Stomach (tissue), 9 donors: ENCODE measurements around the gene TMEM179. TPM values are rescaled to one million over a fixed set of nuclear protein-coding genes. Genes with fewer than 3 reads are reported as not detected.

Experiments
- DNase-seq, 2 donors: peaks; one replicate each; pipeline versions ENCODE4 v3.0.0 to v3.0.0-alpha.2; 2013 to 2019
- H3K27ac ChIP-seq, 5 donors: fragments of 200-600 bp in 4 of 5; sonication (generic) in 4 of 5; one replicate each; pipeline ENCODE4 v1.5.1; 2013 to 2019; ENCODE audit warnings: mild to moderate bottlenecking in 1 of 5, moderate library complexity in 1 of 5
- H3K27me3 ChIP-seq, 3 donors: fragments of 200-600 bp; sonication (generic); one replicate each; pipeline ENCODE4 v1.5.1; 2017 to 2019; ENCODE audit warnings: mixed run types in 1 of 3
- H3K36me3 ChIP-seq, 4 donors: fragments of 200-600 bp; sonication (generic); 1 replicate in 3 of 4; 2 replicates in 1 of 4; pipeline ENCODE4 v1.5.1; 2016 to 2019
- H3K4me1 ChIP-seq, 4 donors: fragments of 200-600 bp; sonication (generic); one replicate each; pipeline ENCODE4 v1.5.1; 2016 to 2019
- H3K4me3 ChIP-seq, 4 donors: fragments of 200-600 bp; sonication (generic) in 3 of 4; one replicate each; pipeline ENCODE4 v1.5.1; 2016 to 2019; ENCODE audit warnings: mild to moderate bottlenecking in 1 of 4
- H3K9me3 ChIP-seq, 4 donors: fragments of 200-600 bp; sonication (generic); one replicate each; pipeline ENCODE4 v1.5.1; 2016 to 2019
- EP300 ChIP-seq: sonication (generic); formaldehyde crosslinking; IDR thresholded peaks from one replicate; pipeline ENCODE4 v1.6.1; 2017; ENCODE audit warnings: antibody characterized with exemption
- POLR2A ChIP-seq, 4 donors: fragments of 450-650 bp; IDR thresholded peaks; one replicate each; pipeline ENCODE4 v1.6.1; 2016; ENCODE audit warnings: antibody characterized with exemption in 4 of 4, control low read depth in 2 of 4, mild to moderate bottlenecking in 1 of 4, moderate library complexity in 1 of 4
- POLR2AphosphoS5 ChIP-seq, 3 donors: sonication (generic); formaldehyde crosslinking; IDR thresholded peaks; one replicate each; pipeline ENCODE4 v1.6.1; 2016; ENCODE audit warnings: antibody characterized with exemption in 3 of 3
- WGBS, 5 donors: extraction: QIAGEN DNeasy Blood & Tissue Kit in 3 of 5; methylation state at CpG; one replicate each; pipeline versions ENCODE4 v1.1.5 to v1.1.7; 2013 to 2018; 5-methylcytosine and 5-hydroxymethylcytosine counted together
- intact Hi-C: fragments of 100-400 bp; cut with DNase I; formaldehyde crosslinking; loops from one replicate; pipeline ENCODE4 v1.15.1; 2023; ENCODE audit warnings: low total_unique reads
- polyA plus RNA-seq, 3 donors: library from polyadenylated mRNA; stranded (reverse); fragments of 200-250 nt; gene quantifications; one replicate each; pipeline ENCODE4 v1.2.3, GENCODE V29; 2013
- total RNA-seq, 5 donors: library from RNA; depleted of rRNA; stranded (reverse); fragments of >200 nt; gene quantifications; one replicate each; pipeline versions ENCODE4 v1.1.0 to v1.2.3, GENCODE V29; 2014 to 2016
- TF ChIP-seq, protein P1 (sequence below), 7 experiments: fragments of 450-650 bp in 4 of 7; fragments of 200-600 bp in 3 of 7; sonication (generic) in 3 of 7; IDR thresholded peaks; one replicate each; pipeline ENCODE4 v1.5.1; 2016 to 2019; ENCODE audit warnings: antibody characterized with exemption in 7 of 7, control low read depth in 2 of 7, mild to moderate bottlenecking in 1 of 7
- donor health status: healthy with polysubstance abuse.
- donor health status: Bipolar disorder and iron deficiency.
- donor health status: healthy.

The TMEM179 gene
- total and polyA plus RNA-seq, 8 donors, result 0.58 to 4.6 (median 0.92) TPM; not detected in 3

DNA sequence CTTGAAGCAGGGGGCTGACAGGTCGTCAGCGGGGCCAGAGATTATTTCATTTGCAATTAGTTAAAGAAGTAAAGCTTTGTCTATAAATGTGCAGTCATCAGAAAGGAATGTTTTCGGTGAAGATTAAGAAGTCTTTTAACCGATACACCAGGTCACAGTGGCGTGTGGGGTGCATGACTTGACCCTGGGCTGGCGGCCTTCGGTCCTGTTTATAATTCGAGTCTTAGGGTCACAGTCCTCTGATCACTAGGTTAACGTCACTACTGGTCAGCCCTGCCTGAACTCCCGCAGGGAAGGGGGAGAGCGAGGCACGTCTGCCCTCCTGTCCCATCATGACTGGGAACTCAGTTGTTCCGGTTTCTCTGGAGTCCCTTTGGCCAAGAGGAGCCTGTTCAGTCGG lies 30.0 kb downstream of the TMEM179 start:
- intact Hi-C loops, result no loop called here
- H3K27me3 ChIP-seq, result peaks cover 0 to 78% (median 3%) of the 10 kb centered on the region in 3 donors
- no peak overlapping the region for H3K27ac ChIP-seq
- DNase-seq, result no peak
- no peak overlapping the region for H3K4me3 ChIP-seq
- TF ChIP-seq, protein P1, sequence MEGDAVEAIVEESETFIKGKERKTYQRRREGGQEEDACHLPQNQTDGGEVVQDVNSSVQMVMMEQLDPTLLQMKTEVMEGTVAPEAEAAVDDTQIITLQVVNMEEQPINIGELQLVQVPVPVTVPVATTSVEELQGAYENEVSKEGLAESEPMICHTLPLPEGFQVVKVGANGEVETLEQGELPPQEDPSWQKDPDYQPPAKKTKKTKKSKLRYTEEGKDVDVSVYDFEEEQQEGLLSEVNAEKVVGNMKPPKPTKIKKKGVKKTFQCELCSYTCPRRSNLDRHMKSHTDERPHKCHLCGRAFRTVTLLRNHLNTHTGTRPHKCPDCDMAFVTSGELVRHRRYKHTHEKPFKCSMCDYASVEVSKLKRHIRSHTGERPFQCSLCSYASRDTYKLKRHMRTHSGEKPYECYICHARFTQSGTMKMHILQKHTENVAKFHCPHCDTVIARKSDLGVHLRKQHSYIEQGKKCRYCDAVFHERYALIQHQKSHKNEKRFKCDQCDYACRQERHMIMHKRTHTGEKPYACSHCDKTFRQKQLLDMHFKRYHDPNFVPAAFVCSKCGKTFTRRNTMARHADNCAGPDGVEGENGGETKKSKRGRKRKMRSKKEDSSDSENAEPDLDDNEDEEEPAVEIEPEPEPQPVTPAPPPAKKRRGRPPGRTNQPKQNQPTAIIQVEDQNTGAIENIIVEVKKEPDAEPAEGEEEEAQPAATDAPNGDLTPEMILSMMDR (IDR thresholded peaks at IDR 0.05), result no peak
- no peak for TF ChIP-seq EP300
- TF ChIP-seq POLR2AphosphoS5 (IDR thresholded peaks at IDR 0.05), result no peak
- TF ChIP-seq POLR2A (IDR thresholded peaks at IDR 0.05), result no peak
- peaks cover 25 to 34% (median 30%) of the 10 kb centered on the region in 4 donors for H3K4me1 ChIP-seq
- no peaks in the 10 kb centered on the region for H3K9me3 ChIP-seq
- 69 to 84% (median 75%) methylated on average over 14 of the region's 14 CpGs for WGBS, 5 donors
- no peaks in the 10 kb centered on the region for H3K36me3 ChIP-seq

DNA sequence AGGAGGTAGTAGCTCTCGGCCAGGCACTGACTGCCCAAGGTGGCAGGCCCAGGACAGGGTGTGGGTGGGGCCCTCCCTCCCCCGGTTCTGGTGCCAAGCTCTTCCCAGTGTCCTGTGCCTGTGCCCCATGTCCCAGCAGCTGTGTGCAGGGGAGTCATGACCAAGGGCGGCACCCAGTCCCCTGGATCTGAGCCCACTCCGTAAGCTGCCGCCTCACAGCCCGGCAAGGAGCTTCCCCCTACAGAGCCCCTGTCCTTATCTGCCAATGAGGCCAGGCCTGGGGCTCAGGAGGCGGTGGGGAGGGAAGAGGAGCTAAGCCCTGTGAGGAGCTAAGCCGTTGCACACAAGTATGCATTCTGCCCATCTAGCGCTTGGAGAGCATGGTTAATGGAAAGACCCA lies 30.6 kb downstream of the TMEM179 start:
- no peak overlapping the region for H3K27ac ChIP-seq
- no peak for TF ChIP-seq EP300
- no peak for TF ChIP-seq POLR2AphosphoS5 (IDR thresholded peaks at IDR 0.05)
- no peak for TF ChIP-seq POLR2A (IDR thresholded peaks at IDR 0.05)
- H3K36me3 ChIP-seq, result no peaks in the 10 kb centered on the region
- DNase-seq, result peak in 1 of 2 donors; percentile 81
- H3K27me3 ChIP-seq, result peaks cover 0 to 78% (median 3%) of the 10 kb centered on the region in 3 donors
- intact Hi-C loops, result no loop called here
- 32 to 42% (median 38%) methylated on average over 2 to 9 of the region's 9 CpGs for WGBS, 5 donors
- peaks cover 19 to 28% (median 24%) of the 10 kb centered on the region in 4 donors for H3K4me1 ChIP-seq
- no peaks in the 10 kb centered on the region for H3K9me3 ChIP-seq
- no peak overlapping the region for H3K4me3 ChIP-seq

DNA sequence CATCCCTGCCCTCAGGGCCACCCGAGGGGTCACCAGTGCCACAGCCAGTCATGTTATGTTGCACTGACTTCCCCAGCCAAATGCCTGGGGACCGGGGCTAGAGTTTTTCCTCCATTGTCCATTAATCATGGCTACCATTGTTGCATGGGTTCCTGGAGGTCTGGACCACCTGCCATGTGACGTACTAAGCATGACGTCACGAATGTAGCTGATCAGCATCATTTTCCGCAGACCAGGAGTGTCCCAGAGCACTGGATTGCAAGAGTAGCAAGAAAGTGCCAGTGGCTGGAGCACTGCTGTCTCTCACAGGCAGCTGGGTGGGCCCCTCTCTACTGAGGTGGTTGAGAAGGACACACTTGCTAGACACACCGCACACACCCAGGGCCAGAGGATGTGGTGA lies 31.9 kb downstream of the TMEM179 start:
- Histone ChIP-seq H3K36me3 (no peaks in the 10 kb centered on the region), H3K27ac (no peak overlapping the region), H3K27me3 (peaks cover 0 to 76% (median 2%) of the 10 kb centered on the region in 3 donors), H3K4me1 (peaks cover 11 to 16% (median 15%) of the 10 kb centered on the region in 4 donors), H3K9me3 (no peaks in the 10 kb centered on the region), H3K4me3 (no peak overlapping the region)
- no peak for DNase-seq
- WGBS, 5 donors, result 87 to 96% (median 90%) methylated on average over 7 of the region's 7 CpGs
- intact Hi-C loops, result no loop called here
- TF ChIP-seq POLR2AphosphoS5 (IDR thresholded peaks at IDR 0.05) (no peak), POLR2A (IDR thresholded peaks at IDR 0.05) (no peak), EP300 (no peak)
- TF ChIP-seq, protein P1 (IDR thresholded peaks at IDR 0.05), result no peak

DNA sequence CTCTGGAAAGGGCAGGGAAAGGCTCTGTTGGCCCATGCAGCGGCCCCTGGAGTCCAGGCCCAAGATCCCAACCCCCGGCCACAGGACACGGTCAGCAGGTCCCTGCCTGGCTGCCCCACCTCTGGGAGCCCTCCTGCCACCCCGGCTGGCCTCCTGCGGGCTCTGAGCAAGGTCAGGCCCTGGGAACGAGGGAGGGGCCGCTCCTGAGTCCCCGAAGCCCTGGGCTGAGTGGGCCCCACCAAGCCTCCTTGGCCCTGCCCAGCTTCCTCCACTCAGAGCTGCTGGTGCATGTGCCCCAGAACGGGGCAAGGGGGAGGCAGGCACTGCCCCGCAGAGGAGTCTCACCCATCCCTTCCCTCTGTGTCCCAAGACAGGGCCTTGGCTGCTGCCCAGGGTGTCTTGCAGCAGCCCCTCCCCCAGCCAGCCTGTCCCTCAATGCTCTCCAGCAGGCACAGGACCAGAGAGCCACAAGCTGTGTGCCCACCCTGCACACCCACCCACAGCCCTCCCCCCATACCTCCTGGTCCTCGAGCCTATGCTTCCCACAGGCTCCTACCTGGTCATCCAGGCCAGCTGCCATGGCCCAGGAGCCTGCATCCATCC lies 32.4 kb downstream of the TMEM179 start:
- H3K27me3 ChIP-seq, result peaks cover 0 to 76% (median 0%) of the 10 kb centered on the region in 3 donors
- H3K4me1 ChIP-seq, result peaks cover 5 to 10% (median 9%) of the 10 kb centered on the region in 4 donors
- DNase-seq, result no peak
- H3K9me3 ChIP-seq, result no peaks in the 10 kb centered on the region
- intact Hi-C loops, result no loop called here
- no peak for TF ChIP-seq EP300
- TF ChIP-seq, protein P1 (IDR thresholded peaks at IDR 0.05), result no peak
- no peak for TF ChIP-seq POLR2A (IDR thresholded peaks at IDR 0.05)
- no peak for TF ChIP-seq POLR2AphosphoS5 (IDR thresholded peaks at IDR 0.05)
- H3K27ac ChIP-seq, result no peak overlapping the region
- no peaks in the 10 kb centered on the region for H3K36me3 ChIP-seq
- no peak overlapping the region for H3K4me3 ChIP-seq
- 62 to 84% (median 81%) methylated on average over 9 to 11 of the region's 11 CpGs for WGBS, 5 donors

DNA sequence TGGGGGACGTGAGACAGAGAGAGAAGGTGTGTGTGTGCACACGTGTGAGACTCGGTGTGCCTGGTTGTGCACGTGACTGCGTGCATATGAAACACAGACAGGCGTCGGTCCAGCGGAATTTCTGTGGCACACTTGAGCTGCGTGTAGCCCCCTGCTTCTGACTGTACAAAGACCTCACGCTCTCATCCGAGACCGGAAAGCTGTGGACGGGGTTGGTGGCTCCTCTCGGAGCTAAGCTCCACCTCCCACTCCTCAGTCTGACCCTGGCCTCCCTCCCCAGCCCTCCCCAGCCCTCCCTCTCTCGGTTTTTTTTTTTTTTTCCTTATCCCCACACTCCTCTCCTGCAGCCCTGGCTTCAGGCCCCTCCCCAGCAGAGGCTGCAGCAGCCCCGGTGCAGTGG lies 33.3 kb downstream of the TMEM179 start:
- DNase-seq, result no peak
- peaks cover 0 to 76% (median 2%) of the 10 kb centered on the region in 3 donors for H3K27me3 ChIP-seq
- intact Hi-C loops, result no loop called here
- no peak overlapping the region for H3K4me3 ChIP-seq
- 65 to 84% (median 71%) methylated on average over 14 to 16 of the region's 16 CpGs for WGBS, 5 donors
- no peak overlapping the region for H3K27ac ChIP-seq
- H3K4me1 ChIP-seq, result peaks cover 0 to 2% (median under 1%) of the 10 kb centered on the region in 4 donors
- no peak for TF ChIP-seq POLR2A (IDR thresholded peaks at IDR 0.05)
- H3K9me3 ChIP-seq, result no peaks in the 10 kb centered on the region
- H3K36me3 ChIP-seq, result no peaks in the 10 kb centered on the region
